Measurements from ENCODE around the gene NCAM1.
A peak's percentile ranks its signal among the peaks of the same experiment; 100 is the strongest.

Gene NCAM1

GRCh38 chr11:113199866-113200265 lies 238.6 kb downstream of the NCAM1 start:
- DNase-seq (ENCODE audit: low read depth in 3 of 3): no peak

- DNase-seq (ENCODE audit: low read depth in 3 of 3): no peak
Measured at GRCh38 chr11:113201054-113201818, 240.0 kb downstream of the NCAM1 start.

- no peak for DNase-seq (ENCODE audit: low read depth in 3 of 3)
Measured at GRCh38 chr11:113202431-113202830, 241.2 kb downstream of the NCAM1 start.

- DNase-seq (ENCODE audit: low read depth in 3 of 3): no peak
Measured at GRCh38 chr11:113203141-113203753, 242.0 kb downstream of the NCAM1 start.

- no peak for DNase-seq (ENCODE audit: low read depth in 3 of 3)
Measured at GRCh38 chr11:113204280-113204679, 243.1 kb downstream of the NCAM1 start.

GRCh38 chr11:113213549-113213948 lies 252.3 kb downstream of the NCAM1 start:
- no peak for DNase-seq (ENCODE audit: low read depth in 3 of 3)

GRCh38 chr11:113222241-113222640 lies 261.0 kb downstream of the NCAM1 start:
- no peak for DNase-seq (ENCODE audit: low read depth in 3 of 3)

GRCh38 chr11:113234888-113235287 lies 273.7 kb downstream of the NCAM1 start:
- no peak for DNase-seq (ENCODE audit: low read depth in 3 of 3)

- no peak for DNase-seq (ENCODE audit: low read depth in 3 of 3)
Measured at GRCh38 chr11:113237261-113237660, 276.0 kb downstream of the NCAM1 start.

GRCh38 chr11:113238721-113239120 lies 277.5 kb downstream of the NCAM1 start:
- DNase-seq (ENCODE audit: low read depth in 3 of 3): no peak

- DNase-seq (ENCODE audit: low read depth in 3 of 3): no peak
Measured at GRCh38 chr11:113240389-113240788, 279.2 kb downstream of the NCAM1 start.

- DNase-seq (ENCODE audit: low read depth in 3 of 3): no peak
Measured at GRCh38 chr11:113240790-113241635, 279.8 kb downstream of the NCAM1 start.

GRCh38 chr11:113241636-113242054 lies 280.4 kb downstream of the NCAM1 start:
- DNase-seq (ENCODE audit: low read depth in 3 of 3): no peak

GRCh38 chr11:113242060-113242459 lies 280.8 kb downstream of the NCAM1 start:
- no peak for DNase-seq (ENCODE audit: low read depth in 3 of 3)

GRCh38 chr11:113242767-113243397 lies 281.7 kb downstream of the NCAM1 start:
- peak in 1 of 3 experiments; percentile 18 for DNase-seq (ENCODE audit: low read depth in 3 of 3)

GRCh38 chr11:113243696-113244095 lies 282.5 kb downstream of the NCAM1 start:
- no peak for DNase-seq (ENCODE audit: low read depth in 3 of 3)

- no peak for DNase-seq (ENCODE audit: low read depth in 3 of 3)
Measured at GRCh38 chr11:113245216-113245615, 284.0 kb downstream of the NCAM1 start.

- no peak for DNase-seq (ENCODE audit: low read depth in 3 of 3)
Measured at GRCh38 chr11:113247221-113247620, 286.0 kb downstream of the NCAM1 start.

- DNase-seq (ENCODE audit: low read depth in 3 of 3): no peak
Measured at GRCh38 chr11:113247966-113248365, 286.7 kb downstream of the NCAM1 start.

- no peak for DNase-seq (ENCODE audit: low read depth in 3 of 3)
Measured at GRCh38 chr11:113248702-113249490, 287.7 kb downstream of the NCAM1 start.

GRCh38 chr11:113249491-113249763 lies 288.2 kb downstream of the NCAM1 start:
- DNase-seq (ENCODE audit: low read depth in 3 of 3): no peak
